HG02870 (cell line): ENCODE data around the gene MAP1LC3B2.
"Not testable (repeated sequence)": the region's sequence is repeated elsewhere in the genome, so short reads cannot be mapped to it uniquely, and the experiment has no call there.

Experiments used
- ATAC-seq: cut with Tn5 transposase; IDR thresholded peaks from one replicate; pipeline ENCODE4 v1.9.1; 2021; ENCODE audit warnings: mild to moderate bottlenecking, moderate library complexity; ENCODE audit not compliant: unreplicated experiment

Gene MAP1LC3B2

GRCh38 chr12:116556964-116557698 is 2.0 kb upstream of the MAP1LC3B2 start:
- no peak for ATAC-seq

GRCh38 chr12:116558280-116559161 is 660 bp upstream of the MAP1LC3B2 start:
- ATAC-seq: no peak

GRCh38 chr12:116561181-116561821 is 2.1 kb downstream of the MAP1LC3B2 start:
- no peak for ATAC-seq

GRCh38 chr12:116562090-116562489 is 2.9 kb downstream of the MAP1LC3B2 start:
- no peak for ATAC-seq

- ATAC-seq: no peak
Measured at GRCh38 chr12:116563262-116563661, 4.1 kb downstream of the MAP1LC3B2 start.

- no peak for ATAC-seq
Measured at GRCh38 chr12:116564080-116564479, 4.9 kb downstream of the MAP1LC3B2 start.

GRCh38 chr12:116565221-116565620 is 6.0 kb downstream of the MAP1LC3B2 start:
- not testable (repeated sequence) for ATAC-seq

- no peak for ATAC-seq
Measured at GRCh38 chr12:116565963-116566362, 6.8 kb downstream of the MAP1LC3B2 start.

GRCh38 chr12:116568203-116568602 is 9.0 kb downstream of the MAP1LC3B2 start:
- ATAC-seq: no peak

- ATAC-seq: no peak
Measured at GRCh38 chr12:116571089-116571488, 11.9 kb downstream of the MAP1LC3B2 start.

GRCh38 chr12:116573776-116574175 is 14.6 kb downstream of the MAP1LC3B2 start:
- ATAC-seq: no peak

- not testable (repeated sequence) for ATAC-seq
Measured at GRCh38 chr12:116575754-116576153, 16.6 kb downstream of the MAP1LC3B2 start.

GRCh38 chr12:116577154-116577561 is 18.0 kb downstream of the MAP1LC3B2 start:
- ATAC-seq: no peak

GRCh38 chr12:116578051-116578450 is 18.9 kb downstream of the MAP1LC3B2 start:
- no peak for ATAC-seq

GRCh38 chr12:116582610-116583009 is 23.4 kb downstream of the MAP1LC3B2 start:
- ATAC-seq: no peak

GRCh38 chr12:116583129-116583694 is 24.0 kb downstream of the MAP1LC3B2 start:
- no peak for ATAC-seq

GRCh38 chr12:116587270-116587669 is 28.1 kb downstream of the MAP1LC3B2 start:
- ATAC-seq: no peak

- ATAC-seq: no peak
Measured at GRCh38 chr12:116588390-116589028, 29.3 kb downstream of the MAP1LC3B2 start.

GRCh38 chr12:116589581-116589980 is 30.4 kb downstream of the MAP1LC3B2 start:
- no peak for ATAC-seq

GRCh38 chr12:116590561-116590960 is 31.4 kb downstream of the MAP1LC3B2 start:
- no peak for ATAC-seq
